WTC11 (cell line): ENCODE measurements around the gene SYNJ2. TPM values are rescaled to one million over a fixed set of nuclear protein-coding genes. Genes with fewer than 3 reads are reported as not detected.

Experiments used
- ATAC-seq: fragments of 200-7000 bp; cut with Tn5 transposase; 2 replicates; pipeline ENCODE4 v1.10.0; 2021; ENCODE audit warnings: mild to moderate bottlenecking, moderate library complexity
- CTCF ChIA-PET: fragments of 300-600 bp; sonication (Branson Sonifier 250); formaldehyde crosslinking; loops from one replicate; lab custom pipeline; 2021; ENCODE audit warnings: antibody characterized with exemption; lab: Charles Lee
- POLR2A ChIA-PET: fragments of 350-600 bp; sonication (Branson Sonifier 250); formaldehyde crosslinking; loops from one replicate; lab custom pipeline; 2021; ENCODE audit warnings: antibody characterized with exemption; lab: Charles Lee
- DNase-seq: peaks from one replicate; pipeline ENCODE4 v3.0.0; 2021; ENCODE audit warnings: low spot score
- H3K27ac Mint-ChIP-seq: 2 replicates; pipeline ENCODE4 v1.8.0; 2021; ENCODE audit warnings: mixed read lengths
- H3K27me3 Mint-ChIP-seq: 2 replicates; pipeline ENCODE4 v1.8.0; 2021; ENCODE audit warnings: low read depth, mild to moderate bottlenecking, moderate library complexity, mixed read lengths
- H3K36me3 Mint-ChIP-seq: 2 replicates; pipeline ENCODE4 v1.8.0; 2021; ENCODE audit warnings: mixed read lengths
- H3K4me1 Mint-ChIP-seq: 2 replicates; pipeline ENCODE4 v1.8.0; 2022; ENCODE audit warnings: mixed read lengths
- H3K4me3 Mint-ChIP-seq: 2 replicates; pipeline ENCODE4 v1.8.0; 2021; ENCODE audit warnings: mild to moderate bottlenecking, moderate library complexity, mixed read lengths
- H3K9me3 Mint-ChIP-seq: 2 replicates; pipeline ENCODE4 v1.8.0; 2021; ENCODE audit warnings: mixed read lengths
- ATF6 ChIP-seq: sonication (generic); formaldehyde crosslinking; IDR thresholded peaks from 2 replicates; pipeline ENCODE4 v1.8.1; 2023; ENCODE audit warnings: mild to moderate bottlenecking, missing genetic modification reagents
- ELF4 ChIP-seq: sonication (generic); formaldehyde crosslinking; IDR thresholded peaks from 2 replicates; pipeline ENCODE4 v1.8.1; 2022; ENCODE audit warnings: low read depth, mild to moderate bottlenecking, moderate library complexity, missing genetic modification reagents
- FOXP1 ChIP-seq: sonication (generic); formaldehyde crosslinking; IDR thresholded peaks from 2 replicates; pipeline ENCODE4 v1.8.0; 2022; ENCODE audit warnings: missing genetic modification reagents, mild to moderate bottlenecking, moderate library complexity, borderline replicate concordance
- GTF2I ChIP-seq: fragments of 250-450 bp; sonication (Bioruptor Pico); conservative IDR thresholded peaks from 2 replicates; pipeline ENCODE4 v1.4.0; 2021; ENCODE audit warnings: mild to moderate bottlenecking
- JUN ChIP-seq: sonication (generic); formaldehyde crosslinking; IDR thresholded peaks from 2 replicates; pipeline ENCODE4 v1.8.0; 2023; ENCODE audit warnings: mild to moderate bottlenecking, missing genetic modification reagents
- MYBL2 ChIP-seq: sonication (generic); formaldehyde crosslinking; IDR thresholded peaks from 2 replicates; pipeline ENCODE4 v1.8.1; 2023; ENCODE audit warnings: mild to moderate bottlenecking, moderate library complexity, missing genetic modification reagents
- NFATC4 ChIP-seq: fragments of 250-450 bp; sonication (Bioruptor Pico); IDR thresholded peaks from 2 replicates; pipeline ENCODE4 v1.9.0; 2021; ENCODE audit warnings: mild to moderate bottlenecking
- NFE2L1 ChIP-seq: sonication (generic); formaldehyde crosslinking; IDR thresholded peaks from 2 replicates; pipeline ENCODE4 v1.8.1; 2023; ENCODE audit warnings: missing genetic modification reagents
- NR1H2 ChIP-seq: sonication (generic); formaldehyde crosslinking; IDR thresholded peaks from 2 replicates; pipeline ENCODE4 v1.9.0; 2021; ENCODE audit warnings: mild to moderate bottlenecking, moderate library complexity, missing genetic modification reagents
- NR3C1 ChIP-seq: sonication (generic); formaldehyde crosslinking; conservative IDR thresholded peaks from 2 replicates; pipeline ENCODE4 v1.8.1; 2023; ENCODE audit warnings: low read depth, mild to moderate bottlenecking, missing genetic modification reagents
- PREB ChIP-seq: sonication (generic); formaldehyde crosslinking; IDR thresholded peaks from 2 replicates; pipeline ENCODE4 v1.8.1; 2022; ENCODE audit warnings: mild to moderate bottlenecking, missing genetic modification reagents, moderate library complexity, borderline replicate concordance
- USF2 ChIP-seq: sonication (generic); formaldehyde crosslinking; IDR thresholded peaks from 2 replicates; pipeline ENCODE4 v1.8.1; 2023; ENCODE audit warnings: mild to moderate bottlenecking, missing genetic modification reagents, moderate library complexity
- ZBTB21 ChIP-seq: sonication (generic); formaldehyde crosslinking; IDR thresholded peaks from 2 replicates; pipeline ENCODE4 v1.8.1; 2023; ENCODE audit warnings: mild to moderate bottlenecking, missing genetic modification reagents, borderline replicate concordance
- ZNF396 ChIP-seq: fragments of 250-450 bp; sonication (Bioruptor Pico); IDR thresholded peaks from 2 replicates; pipeline ENCODE4 v1.8.0; 2021; ENCODE audit warnings: mild to moderate bottlenecking, moderate library complexity, borderline replicate concordance
- ZNF512 ChIP-seq: sonication (generic); formaldehyde crosslinking; IDR thresholded peaks from 2 replicates; pipeline ENCODE4 v1.8.1; 2022; ENCODE audit warnings: missing genetic modification reagents, borderline replicate concordance
- total RNA-seq: library from RNA; stranded (reverse); gene quantifications from 3 replicates; pipeline ENCODE4 v1.2.3, GENCODE V29; 2021
- TF ChIP-seq, protein P1 (sequence below): fragments of 250-450 bp; sonication (Bioruptor Pico); IDR thresholded peaks from 2 replicates; pipeline ENCODE4 v1.8.0; 2021; ENCODE audit warnings: mild to moderate bottlenecking
- TF ChIP-seq, protein P2 (sequence below): fragments of 250-450 bp; sonication (Bioruptor Pico); IDR thresholded peaks from 2 replicates; pipeline ENCODE4 v1.9.0; 2021; ENCODE audit warnings: mild to moderate bottlenecking
- TF ChIP-seq, protein P3 (sequence below): sonication (generic); formaldehyde crosslinking; IDR thresholded peaks from 2 replicates; pipeline ENCODE4 v1.8.0; 2023; ENCODE audit warnings: mild to moderate bottlenecking, missing genetic modification reagents

Gene SYNJ2
- total RNA-seq, 1 experiment from 2014 or later: 15.3 TPM

- TF ChIP-seq ZNF512 (no peak), NFE2L1 (CRISPR knock-in tag) (no peak), ZNF396 (CRISPR knock-in tag) (no peak)
- TF ChIP-seq, protein P1, sequence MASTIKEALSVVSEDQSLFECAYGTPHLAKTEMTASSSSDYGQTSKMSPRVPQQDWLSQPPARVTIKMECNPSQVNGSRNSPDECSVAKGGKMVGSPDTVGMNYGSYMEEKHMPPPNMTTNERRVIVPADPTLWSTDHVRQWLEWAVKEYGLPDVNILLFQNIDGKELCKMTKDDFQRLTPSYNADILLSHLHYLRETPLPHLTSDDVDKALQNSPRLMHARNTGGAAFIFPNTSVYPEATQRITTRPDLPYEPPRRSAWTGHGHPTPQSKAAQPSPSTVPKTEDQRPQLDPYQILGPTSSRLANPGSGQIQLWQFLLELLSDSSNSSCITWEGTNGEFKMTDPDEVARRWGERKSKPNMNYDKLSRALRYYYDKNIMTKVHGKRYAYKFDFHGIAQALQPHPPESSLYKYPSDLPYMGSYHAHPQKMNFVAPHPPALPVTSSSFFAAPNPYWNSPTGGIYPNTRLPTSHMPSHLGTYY (CRISPR knock-in tag): no peak
Measured at GRCh38 chr6:157956171-157956730, 25.4 kb upstream of the SYNJ2 start (continued).

- Mint-ChIP-seq H3K36me3 (peaks cover 29% of the 10 kb centered on the region), H3K4me3 (no peak overlapping the region), H3K9me3 (peaks cover 27% of the 10 kb centered on the region), H3K27me3 (peaks cover 2% of the 10 kb centered on the region; the same call in 1 of the 2 replicates)
- DNase-seq: no peak
- TF ChIP-seq JUN (CRISPR knock-in tag): no peak
- TF ChIP-seq, protein P2, sequence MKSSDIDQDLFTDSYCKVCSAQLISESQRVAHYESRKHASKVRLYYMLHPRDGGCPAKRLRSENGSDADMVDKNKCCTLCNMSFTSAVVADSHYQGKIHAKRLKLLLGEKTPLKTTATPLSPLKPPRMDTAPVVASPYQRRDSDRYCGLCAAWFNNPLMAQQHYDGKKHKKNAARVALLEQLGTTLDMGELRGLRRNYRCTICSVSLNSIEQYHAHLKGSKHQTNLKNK (CRISPR knock-in tag): no peak
- TF ChIP-seq NR1H2 (CRISPR knock-in tag): no peak
- no peak for TF ChIP-seq ZBTB21
- no peak for TF ChIP-seq PREB (CRISPR knock-in tag)
- TF ChIP-seq, protein P1 (CRISPR knock-in tag): no peak
- no peak for TF ChIP-seq ZNF512
- no peak for TF ChIP-seq NFATC4 (CRISPR knock-in tag)
- TF ChIP-seq ATF6: no peak
- TF ChIP-seq ELF4 (CRISPR knock-in tag): no peak
- TF ChIP-seq, protein P3, sequence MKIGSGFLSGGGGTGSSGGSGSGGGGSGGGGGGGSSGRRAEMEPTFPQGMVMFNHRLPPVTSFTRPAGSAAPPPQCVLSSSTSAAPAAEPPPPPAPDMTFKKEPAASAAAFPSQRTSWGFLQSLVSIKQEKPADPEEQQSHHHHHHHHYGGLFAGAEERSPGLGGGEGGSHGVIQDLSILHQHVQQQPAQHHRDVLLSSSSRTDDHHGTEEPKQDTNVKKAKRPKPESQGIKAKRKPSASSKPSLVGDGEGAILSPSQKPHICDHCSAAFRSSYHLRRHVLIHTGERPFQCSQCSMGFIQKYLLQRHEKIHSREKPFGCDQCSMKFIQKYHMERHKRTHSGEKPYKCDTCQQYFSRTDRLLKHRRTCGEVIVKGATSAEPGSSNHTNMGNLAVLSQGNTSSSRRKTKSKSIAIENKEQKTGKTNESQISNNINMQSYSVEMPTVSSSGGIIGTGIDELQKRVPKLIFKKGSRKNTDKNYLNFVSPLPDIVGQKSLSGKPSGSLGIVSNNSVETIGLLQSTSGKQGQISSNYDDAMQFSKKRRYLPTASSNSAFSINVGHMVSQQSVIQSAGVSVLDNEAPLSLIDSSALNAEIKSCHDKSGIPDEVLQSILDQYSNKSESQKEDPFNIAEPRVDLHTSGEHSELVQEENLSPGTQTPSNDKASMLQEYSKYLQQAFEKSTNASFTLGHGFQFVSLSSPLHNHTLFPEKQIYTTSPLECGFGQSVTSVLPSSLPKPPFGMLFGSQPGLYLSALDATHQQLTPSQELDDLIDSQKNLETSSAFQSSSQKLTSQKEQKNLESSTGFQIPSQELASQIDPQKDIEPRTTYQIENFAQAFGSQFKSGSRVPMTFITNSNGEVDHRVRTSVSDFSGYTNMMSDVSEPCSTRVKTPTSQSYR (CRISPR knock-in tag): no peak
- TF ChIP-seq ZNF396 (CRISPR knock-in tag): no peak
- no peak for TF ChIP-seq GTF2I
- no peak for TF ChIP-seq USF2 (CRISPR knock-in tag)
- no peak for TF ChIP-seq NR3C1 (CRISPR knock-in tag)
- TF ChIP-seq FOXP1 (CRISPR knock-in tag): no peak
- TF ChIP-seq MYBL2: no peak
- TF ChIP-seq, all 79 proteins: peak for 0
- ATAC-seq: no peak
- Mint-ChIP-seq H3K4me1 (peaks cover 24% of the 10 kb centered on the region), H3K27ac (no peak overlapping the region)
- ChIA-PET CTCF (no interaction called here), POLR2A (no interaction called here)
Measured at GRCh38 chr6:157959451-157960227, 22.0 kb upstream of the SYNJ2 start.
